HUDEP-2 (cell line): ENCODE results near the gene GMCL1.
"Not testable (repeated sequence)": the region's sequence is repeated elsewhere in the genome, so short reads cannot be mapped to it uniquely, and the experiment has no call there.

Experiments
- DNase-seq, 76 experiments: peaks; one replicate each; lab custom pipeline; 2025; ENCODE audit not compliant: unreplicated experiment in 76 of 76; lab: John Stamatoyannopoulos, UW

The GMCL1 gene

DNA sequence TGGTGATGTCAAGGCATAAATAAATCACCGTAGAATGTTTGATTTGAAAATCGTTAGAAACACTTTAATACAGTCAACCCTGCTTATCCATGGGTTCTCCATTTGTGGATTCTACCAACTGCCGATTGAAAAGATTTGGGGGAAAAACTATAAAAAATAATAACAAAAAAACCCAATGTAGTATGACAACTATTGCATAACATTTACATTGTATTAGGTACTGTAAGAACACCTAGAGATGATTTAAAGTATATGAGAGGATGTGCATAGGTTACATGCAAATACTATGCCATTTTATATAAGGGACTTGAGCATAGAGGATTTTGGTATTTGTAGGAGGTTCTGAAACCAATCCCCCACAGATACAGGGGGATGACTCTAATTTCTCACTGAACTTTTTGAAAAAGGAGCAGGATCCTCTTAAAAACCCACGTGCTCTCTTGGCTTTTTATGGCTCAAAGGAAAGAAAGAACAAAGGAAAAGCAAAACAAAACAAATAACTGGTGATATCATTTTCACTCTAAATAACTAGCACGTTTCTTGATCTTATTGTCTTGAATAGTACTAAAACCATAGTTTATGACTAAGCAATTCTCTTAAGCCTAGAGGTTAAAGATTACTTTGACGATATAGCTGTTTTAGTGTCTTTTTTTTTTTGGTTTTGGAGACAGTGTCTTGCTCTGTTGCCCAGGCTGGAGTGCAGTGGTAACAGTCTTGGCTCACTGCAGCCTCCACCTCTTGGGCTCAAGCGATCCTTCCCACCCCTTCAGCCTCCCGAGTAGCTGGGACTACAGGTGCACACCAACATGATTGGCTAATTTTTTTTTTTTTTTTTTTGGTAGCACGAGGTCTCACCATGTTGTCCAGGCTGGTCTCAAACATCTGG lies 17.0 kb downstream of the GMCL1 start:
- DNase-seq = no peak

DNA sequence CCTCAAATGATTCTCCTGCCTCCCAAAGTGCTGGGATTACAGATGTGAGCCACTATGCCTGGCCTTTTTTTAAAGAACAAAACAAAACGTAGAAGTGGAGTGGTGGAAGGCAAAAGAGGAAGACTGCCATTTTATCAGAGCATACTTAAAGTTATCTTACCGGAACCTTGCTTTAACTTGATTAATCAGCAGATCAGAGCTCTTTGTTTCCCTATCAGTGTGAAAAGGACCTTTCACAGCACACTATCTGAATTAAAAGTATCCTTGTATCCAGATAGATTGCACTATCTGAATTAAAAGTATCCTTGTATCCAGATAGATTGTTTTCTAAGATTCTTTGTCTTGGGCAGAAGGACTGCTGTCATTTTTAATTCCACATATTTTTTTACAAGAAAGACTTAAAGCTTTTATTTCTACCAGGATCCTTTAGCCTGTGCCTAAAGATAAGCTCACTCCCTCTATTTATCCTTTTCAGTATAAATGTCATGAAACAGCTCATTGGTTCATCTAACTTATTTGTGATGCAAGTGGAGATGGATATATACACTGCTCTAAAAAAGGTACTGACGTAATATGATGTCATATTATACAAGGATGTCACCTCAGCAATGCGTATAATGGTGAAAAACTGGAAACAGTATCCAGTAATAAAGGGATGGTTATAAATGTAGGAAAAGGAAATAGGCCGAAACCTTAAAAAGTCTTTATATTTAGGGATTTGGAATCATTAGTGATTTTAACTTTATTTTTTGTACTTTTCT lies 17.8 kb downstream of the GMCL1 start:
- DNase-seq = peak in 4 of 76 experiments; percentile 5 to 22 (median 7)

DNA sequence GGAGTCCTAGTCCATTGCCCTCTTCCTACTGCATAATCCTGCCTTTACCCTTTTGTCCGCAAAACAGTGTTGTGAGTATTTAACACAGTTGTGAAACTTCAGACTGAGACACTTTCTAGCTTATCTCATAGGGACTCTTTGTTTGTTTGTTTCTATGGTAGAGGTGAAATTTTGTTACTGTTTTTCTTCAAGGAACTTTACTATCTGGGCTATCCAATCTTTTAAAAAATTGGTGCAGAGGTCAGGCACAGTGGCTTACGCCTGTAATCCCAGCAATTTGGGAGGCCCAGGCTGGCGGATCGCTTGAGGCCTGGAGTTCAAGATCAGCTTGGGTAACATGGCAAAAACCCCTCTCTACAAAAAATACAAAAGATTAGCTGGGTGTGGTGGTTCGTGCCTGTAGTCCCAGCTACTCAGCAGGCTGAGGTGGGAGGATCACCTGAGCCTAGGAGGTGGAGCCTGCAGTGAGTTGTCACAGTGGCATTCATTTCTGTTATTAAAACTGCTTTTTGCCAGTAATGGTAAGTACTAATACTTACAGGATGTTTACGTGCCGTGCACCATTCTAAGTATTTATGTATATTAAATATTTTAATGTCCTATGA lies 18.8 kb downstream of the GMCL1 start:
- peak in 2 of 76 experiments; percentile 9 to 12 for DNase-seq

DNA sequence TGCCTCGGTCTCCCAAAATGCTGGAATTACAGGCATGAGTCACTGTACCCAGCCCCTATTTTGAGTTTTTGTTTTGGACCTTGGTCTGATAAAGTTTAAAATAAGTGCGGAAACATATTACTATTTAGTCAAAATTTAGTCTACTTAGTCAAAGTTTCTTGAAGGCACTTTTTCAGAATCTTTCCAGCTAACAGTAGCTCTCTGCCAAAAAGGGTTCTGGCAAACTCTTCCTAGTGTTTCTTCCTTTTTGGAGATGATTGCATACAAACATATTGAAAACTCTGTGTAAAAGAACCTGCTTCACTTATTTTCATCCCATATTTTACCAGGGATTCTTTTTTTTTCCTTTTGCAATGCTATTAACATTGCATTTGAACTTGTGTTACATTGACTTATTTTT lies 28.8 kb downstream of the GMCL1 start:
- DNase-seq = no peak

DNA sequence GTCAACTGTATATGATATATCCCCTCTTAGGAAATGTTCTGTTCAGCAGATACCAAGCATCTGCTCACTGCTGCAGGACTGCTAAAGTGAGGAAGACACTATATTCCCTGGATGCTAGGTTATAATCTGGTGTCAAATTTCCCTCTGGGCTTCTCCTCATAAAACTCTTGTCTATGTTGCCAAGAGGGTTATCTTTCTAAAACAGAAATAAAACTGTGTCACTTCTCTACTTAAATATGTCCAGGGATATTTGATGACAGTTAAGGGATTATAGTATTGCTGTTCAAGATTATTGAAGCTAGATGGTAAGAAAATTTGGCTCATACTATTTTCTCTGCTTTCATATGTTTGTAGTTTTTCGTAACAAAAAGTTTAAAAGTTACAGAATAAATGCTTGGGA lies 33.8 kb downstream of the GMCL1 start:
- DNase-seq = no peak

DNA sequence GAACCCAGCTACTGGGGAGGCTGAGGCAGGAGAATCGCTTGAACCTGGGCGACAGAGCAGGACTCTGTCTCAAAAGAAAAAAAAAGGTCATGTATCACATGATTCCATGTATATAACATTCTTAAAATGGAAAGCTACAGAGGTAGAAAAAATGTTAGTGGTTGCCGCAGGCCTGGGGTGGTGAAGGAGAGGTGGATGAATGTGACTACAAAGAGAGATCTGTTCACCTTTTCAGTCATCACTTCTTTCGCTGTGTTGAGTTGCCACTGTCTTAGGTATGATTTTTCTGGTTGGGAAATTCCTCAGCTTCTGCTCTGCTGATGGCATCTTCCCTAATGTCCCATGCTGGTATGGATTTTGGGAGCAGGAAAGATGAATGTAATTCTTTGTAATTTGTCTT lies 59.0 kb downstream of the GMCL1 start:
- DNase-seq = no peak

DNA sequence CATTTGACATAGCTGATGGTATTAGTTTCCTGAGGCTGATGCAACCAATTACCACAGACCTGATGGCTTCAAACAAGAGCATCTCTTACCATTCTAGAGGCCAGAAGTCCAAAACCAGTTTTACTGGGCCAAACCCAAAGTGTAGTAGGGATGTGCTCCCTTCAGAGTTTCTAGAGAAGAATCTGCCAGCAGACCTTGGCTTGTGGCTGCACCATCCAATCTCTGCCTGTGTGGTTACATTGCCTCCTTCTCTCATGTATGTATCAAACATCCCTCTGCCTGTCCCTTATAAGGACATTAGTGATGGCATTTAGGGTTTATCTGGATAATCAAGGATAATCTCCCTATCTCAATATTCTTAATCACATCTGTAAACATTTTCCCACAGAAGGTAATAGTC lies 59.8 kb downstream of the GMCL1 start:
- no peak for DNase-seq

DNA sequence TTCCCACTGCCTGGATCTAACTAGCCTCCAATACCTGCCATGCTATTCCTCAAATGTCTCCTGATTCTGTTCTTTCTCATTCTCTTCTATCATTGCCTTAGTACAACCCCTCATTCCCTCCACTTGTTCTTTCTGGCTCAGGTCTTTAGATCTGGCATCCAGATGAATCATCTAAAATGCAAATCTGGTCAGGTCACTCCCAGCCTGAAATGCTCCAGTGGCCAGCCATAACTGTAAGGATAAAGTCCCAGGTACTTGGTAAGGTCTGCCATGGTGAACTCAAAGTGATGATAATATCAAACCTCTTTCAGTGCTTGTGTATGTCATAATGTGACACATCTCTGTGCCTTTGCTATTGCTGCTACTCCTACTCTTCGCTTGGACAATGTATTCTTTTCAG lies 61.4 kb downstream of the GMCL1 start:
- no peak for DNase-seq

DNA sequence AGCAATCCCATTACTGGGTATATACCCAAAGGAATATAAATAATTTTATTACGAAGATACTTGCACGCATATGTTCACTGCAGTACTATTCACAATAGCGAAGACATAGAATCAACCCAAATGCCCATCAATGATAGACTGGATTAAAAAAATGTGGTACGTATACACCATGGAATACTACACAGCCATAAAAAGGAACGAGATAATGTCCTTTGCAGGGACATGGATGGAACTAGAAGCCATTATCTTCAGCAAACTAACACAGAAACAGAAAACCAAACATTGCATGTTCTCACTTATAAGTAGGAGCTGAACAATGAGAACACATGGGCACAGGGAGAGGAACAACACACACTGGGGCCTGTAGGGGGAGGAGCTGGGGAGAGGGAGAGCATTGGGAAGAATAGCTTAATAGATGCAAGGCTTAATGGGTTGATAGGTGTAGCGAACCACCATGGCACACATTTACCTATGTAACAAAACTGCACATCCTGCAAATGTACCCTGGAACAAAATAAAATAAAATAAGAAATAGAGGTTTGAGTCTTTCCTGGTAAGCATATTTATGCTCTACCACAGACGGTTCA lies 63.5 kb downstream of the GMCL1 start:
- DNase-seq = peak in 3 of 76 experiments; percentile 0 to 4 (median 4)

DNA sequence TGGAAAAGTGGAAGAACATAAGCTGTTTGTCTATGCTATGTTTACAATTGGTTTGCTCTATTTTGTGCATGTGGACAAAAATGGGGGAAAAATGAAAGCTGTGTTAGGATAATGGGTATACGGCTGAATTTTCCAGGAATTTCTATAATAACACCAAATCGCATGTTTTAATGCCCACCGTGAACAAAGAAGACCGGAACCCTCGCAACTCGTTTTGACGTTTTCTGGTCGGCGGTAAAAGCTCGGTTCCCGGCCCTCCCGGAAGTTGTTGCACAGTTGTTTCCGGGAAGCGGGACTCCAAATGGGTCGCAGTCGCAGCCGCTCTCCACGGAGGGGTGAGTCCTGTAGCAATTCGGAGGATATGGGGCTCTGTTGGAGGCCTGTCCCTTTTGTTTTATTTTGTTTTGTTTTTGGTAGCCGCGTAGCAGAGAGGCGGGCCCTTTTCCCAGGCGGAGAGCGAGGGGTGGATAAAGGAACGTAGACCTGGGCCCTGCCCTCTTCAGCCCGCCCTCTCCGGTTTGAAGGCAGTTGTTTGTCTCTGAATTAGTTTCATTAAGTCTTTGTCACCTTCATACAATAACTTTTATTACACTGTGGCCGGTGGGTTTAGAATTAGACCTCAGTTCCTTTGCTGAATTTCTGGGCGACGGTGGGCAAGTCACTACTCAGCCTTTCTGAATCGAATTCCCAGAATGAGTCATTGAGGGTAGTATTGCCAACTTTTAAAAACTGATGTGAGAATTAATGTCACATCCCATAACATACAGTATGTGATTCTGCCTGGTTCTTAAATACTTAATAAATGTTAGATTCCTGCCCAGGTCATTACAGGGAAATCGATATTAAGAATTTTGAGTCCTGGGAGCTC lies 64.5 kb downstream of the GMCL1 start, which contains the start of gene SNRNP27:
TSS of gene SNRNP27 (plus strand) at position 273 of the 868 bp plus-strand sequence. CDS start at position 302, 29 bp downstream.
- DNase-seq = peak in 74 of 76 experiments; percentile 9 to 82 (median 64)

DNA sequence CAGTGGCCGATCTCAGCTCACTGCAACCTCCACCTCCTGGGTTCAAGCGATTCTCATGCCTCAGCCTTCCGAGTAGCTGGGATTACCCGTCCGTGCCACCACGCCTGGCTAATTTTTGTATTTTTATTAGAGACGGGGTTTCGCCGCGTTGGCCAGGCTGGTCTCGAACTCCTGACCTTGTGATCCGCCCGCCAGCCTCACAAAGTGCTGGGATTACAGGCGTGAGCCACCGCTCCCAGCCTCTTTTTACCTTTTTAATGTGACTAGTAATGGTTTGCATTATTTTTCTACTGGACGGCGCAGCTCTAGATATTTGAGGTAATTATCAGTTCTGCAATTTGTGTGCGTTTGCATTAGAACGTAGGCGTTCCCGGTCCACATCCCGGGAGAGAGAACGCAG lies 65.3 kb downstream of the GMCL1 start:
- not testable (repeated sequence) for DNase-seq

DNA sequence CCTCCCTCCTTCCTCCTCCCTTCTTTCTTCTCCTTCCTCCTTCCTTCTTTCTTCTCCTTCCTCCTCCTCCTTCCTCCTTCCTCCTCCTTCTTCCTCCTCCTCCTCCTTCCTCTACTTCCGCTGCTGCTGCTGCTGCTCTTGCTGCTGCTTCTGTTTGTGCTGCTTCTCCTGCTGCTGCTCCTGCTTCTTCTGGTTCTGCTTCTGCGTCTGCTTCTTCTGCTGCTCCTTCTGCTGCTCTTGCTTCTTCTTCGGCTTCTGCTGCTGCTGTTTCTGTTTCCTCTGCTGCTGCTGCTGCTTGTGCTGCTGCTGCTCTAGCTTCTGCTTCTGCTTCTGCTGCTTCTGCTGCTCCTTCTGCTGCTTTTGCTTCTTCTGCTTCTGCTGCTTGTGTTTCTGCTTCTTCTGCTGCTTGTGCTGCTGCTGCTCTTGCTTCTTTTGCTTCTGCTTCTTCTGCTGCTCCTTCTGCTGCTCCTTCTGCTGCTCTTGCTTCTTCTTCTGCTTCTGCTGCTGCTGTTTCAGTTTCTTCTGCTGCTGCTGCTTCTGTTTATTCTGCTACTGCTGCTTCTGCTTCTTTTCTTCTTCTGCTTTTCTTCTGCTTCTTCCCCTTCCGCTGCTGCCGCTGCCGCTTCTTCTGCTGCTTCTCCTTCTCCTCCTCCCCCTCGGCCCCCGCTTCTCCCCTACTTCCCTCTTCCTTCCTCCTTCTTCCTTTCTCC lies 72.9 kb downstream of the GMCL1 start:
- DNase-seq = no peak

DNA sequence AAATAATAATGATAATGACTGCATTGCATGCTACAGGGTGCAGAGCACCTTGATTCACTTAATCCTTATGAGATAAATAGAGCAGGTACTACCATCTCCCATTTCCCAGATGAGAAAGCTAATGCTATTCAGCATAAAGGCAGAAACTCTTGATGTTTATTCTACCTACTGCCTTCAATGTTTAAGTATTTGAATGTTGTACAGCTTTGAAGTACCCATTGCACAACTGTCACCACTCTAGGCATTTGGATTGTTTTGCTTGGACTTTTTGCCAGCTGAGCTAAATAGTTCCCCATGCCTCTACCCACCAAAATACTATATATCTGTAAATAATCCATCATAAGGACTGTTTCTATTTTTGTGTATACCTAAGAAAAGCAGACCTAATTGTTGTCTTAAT lies 77.8 kb downstream of the GMCL1 start:
- no peak for DNase-seq

DNA sequence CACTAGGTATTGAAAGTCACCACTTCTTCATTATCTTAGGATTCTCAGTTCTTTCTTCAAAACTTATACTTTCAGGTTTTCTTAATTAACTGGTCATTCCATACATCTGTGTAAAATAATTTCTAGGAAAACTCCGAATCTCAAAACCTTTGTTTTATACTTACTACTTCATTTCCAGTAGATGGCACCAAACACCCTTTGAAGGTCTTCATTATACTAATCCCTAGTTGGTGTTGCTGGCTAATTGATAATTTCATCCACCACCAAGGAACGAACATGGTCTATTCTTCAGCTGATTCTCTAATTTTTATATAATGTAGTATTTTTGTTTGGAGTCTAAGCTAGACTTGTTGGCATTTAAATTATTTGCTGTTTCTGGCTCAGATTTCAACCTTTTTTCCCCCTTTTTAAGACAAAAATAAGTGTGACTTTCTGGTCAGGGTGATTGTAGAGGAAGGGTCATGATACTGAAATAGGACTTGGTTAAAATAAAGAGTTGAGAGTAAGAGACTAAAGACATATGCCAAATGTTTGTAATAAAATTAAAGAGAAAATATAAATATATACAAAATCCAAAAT lies 82.6 kb downstream of the GMCL1 start:
- peak in 32 of 76 experiments; percentile 6 to 66 (median 42) for DNase-seq

DNA sequence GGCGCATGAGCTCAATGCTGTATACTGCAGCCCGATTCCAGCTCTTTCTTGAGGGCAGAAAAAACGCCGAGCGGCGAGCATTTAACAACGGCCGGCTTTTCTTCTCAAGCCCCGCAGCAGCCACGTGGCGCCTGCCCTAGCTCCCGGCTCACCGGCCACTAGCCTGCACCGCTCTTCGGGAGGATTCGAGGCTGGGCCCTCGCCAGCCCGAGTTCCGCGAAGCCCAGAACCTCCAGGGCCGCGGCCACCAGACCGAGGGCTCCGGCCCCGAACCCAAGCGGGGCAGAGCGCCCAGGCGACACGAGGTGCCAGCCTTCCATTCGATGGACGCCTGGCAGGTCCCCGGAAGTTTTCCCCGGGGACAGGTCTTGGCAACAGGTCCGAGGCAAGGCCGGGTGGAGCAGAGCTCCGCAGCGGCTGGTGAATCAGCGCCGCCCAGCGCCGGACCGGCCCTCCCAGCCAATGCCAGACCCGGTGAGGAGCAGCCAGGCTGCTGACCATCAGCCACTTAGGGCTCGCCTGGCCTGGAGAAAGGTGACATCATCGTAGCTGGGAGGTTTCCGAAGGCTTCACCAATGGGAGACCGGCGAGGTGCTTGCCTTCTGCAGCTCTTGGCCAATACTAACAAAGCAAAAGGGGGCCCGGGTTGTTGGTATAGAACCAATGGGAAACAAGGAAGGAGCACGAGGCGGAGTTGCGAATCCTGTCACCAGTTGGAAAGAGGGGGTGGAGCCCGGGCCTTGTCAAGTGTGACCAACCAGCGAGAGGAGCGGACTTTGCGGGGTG lies 84.9 kb downstream of the GMCL1 start:
- peak in 75 of 76 experiments; percentile 92 to 100 (median 100) for DNase-seq

DNA sequence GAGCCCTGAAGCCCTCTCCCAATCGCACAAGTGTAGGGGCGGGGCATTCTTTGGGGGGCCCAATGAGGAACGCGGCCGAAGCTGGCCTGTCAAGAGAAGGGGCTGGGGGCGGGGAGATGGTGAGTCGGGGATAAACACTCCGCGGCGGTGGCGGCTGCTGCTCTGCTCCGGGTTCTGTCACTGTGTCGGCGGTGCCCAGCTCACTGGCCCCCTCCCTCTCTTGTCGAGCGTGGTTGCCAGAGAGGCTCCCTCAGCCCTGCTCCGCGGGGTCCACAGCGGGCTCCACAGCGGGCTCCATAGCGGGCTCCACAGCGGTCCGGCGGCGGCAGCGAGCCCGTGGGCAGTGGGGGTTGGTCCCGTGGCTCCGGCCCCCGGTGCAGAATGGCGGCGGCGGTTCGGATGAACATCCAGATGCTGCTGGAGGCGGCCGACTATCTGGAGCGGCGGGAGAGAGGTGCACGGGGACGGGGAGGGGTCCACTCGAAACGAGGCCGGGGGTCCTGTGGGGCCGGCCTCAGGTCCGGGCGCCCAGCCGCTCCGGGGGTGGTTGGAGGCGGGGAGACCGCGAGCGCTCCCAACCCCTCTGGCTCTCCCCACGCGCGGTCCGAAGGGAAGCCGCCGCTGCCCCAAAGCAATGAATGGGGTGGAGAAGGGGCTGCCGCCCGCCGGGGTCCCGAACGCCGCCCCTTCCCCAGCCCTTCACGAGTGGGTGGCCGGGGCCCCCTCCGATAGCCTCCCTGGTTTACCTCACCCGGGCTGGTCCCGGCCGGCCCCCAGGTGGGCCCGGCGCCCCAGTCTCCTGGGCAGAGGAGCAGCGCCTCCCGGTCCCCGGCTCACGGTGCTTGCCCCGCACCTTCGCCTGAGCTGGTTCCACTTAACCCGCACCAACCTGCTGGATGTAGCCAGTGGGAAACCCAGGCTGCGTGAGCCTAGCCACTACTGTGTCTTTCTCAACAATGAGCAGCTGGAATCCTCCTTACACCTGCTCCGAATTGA lies 85.8 kb downstream of the GMCL1 start, which contains the start of gene MXD1:
TSS of gene MXD1 (plus strand) at position 160 of the 996 bp plus-strand sequence. CDS start at position 382, 222 bp downstream.
- peak in 4 of 76 experiments; percentile 10 to 92 (median 31) for DNase-seq

DNA sequence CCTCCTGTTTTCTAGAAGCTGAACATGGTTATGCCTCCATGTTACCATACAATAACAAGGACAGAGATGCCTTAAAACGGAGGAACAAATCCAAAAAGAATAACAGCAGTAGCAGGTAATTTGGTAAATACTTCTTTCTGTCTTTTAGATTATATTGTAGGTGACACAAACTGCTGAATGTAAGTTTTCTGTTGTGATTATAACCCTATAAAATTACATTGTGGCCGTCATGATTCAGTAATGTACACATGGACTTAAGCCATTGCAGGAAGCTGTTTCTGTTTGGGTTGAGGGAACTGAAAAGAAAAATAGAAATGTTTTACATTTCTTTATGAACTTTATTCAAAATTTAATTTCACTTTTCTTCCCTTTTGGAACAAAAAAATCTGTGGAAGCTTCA lies 86.6 kb downstream of the GMCL1 start:
- DNase-seq = no peak
